Stimulated activated CD8-positive, alpha-beta memory T cell treated with anti-CD3 and anti-CD28 coated beads, Interleukin-4, amount 100 ng/mL, for 24 hours (primary cell): Measurements from ENCODE around the gene SORCS2.

Experiments
- DNase-seq: peaks from one replicate; pipeline ENCODE4 v3.0.0-alpha.2; 2020; ENCODE audit warnings: low read depth

Gene SORCS2

GRCh38 chr4:7326693-7327340 is 134.5 kb downstream of the SORCS2 start:
- DNase-seq = no peak

DNA sequence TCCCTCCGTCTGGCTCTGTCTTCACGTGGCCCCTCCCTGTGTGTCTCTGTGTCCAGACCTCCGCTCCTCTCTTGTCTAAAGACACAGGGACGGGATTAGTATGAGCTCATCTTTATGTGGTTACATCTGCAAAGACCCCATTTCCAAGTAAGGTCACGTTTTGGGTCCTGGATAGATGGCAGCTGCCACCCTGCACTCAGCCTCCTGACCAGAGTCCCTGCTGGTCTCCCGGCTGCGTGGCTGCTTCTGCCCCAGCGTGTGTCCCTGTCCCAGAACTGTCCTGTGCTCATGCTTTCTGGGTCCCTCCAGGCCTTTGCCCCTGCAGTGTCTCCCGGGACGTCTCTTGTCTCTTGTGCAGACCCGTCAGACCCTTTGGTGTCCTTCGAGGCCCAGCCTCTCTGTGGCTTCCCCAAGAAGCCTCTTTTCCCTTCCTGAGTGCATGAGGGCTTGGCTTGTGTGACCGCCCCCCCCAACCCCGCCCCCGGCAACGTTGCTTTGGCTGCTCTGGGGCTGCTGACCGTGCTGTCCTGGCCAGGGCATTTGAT is 135.1 kb downstream of the SORCS2 start:
- no peak for DNase-seq

GRCh38 chr4:7328162-7328912 is 136.0 kb downstream of the SORCS2 start:
- no peak for DNase-seq

DNA sequence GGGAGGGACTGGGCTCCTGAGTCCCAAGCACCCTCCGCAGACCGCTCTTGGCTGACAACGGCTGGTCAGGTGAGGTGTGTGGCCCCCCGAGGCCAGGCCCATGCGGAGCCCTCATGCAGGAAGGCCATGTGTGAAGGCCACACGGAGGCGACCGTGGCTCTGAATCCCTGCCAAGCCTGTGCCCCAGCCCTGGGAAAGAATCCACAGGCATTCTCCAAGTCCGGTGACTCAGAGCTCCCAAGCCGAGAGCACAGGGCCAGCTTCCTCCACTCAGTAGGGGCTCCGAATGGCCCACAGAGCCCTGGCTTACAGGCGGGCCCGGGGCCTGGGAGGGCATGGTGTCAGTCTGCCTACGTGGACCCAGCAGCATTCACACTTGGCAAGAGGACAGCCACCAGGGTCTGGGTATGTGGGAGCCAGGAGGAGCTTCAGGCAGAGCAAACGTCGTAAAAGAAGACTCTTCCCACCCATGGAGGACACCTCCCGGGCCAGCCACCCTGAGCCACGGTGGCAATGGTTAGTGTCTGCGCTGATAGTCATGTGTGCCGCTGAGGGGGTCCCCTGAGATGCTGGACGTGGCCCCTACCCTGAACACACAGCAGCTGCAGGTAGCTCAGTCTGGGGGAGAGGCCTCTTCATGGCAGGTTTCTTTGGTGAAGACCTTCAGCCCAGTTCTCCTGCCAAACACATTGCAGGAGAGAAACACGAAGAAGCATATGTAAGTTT is 136.7 kb downstream of the SORCS2 start:
- no peak for DNase-seq

- no peak for DNase-seq
These were observed 137.8 kb downstream of the SORCS2 start for GRCh38 chr4:7330031-7330596.

DNA sequence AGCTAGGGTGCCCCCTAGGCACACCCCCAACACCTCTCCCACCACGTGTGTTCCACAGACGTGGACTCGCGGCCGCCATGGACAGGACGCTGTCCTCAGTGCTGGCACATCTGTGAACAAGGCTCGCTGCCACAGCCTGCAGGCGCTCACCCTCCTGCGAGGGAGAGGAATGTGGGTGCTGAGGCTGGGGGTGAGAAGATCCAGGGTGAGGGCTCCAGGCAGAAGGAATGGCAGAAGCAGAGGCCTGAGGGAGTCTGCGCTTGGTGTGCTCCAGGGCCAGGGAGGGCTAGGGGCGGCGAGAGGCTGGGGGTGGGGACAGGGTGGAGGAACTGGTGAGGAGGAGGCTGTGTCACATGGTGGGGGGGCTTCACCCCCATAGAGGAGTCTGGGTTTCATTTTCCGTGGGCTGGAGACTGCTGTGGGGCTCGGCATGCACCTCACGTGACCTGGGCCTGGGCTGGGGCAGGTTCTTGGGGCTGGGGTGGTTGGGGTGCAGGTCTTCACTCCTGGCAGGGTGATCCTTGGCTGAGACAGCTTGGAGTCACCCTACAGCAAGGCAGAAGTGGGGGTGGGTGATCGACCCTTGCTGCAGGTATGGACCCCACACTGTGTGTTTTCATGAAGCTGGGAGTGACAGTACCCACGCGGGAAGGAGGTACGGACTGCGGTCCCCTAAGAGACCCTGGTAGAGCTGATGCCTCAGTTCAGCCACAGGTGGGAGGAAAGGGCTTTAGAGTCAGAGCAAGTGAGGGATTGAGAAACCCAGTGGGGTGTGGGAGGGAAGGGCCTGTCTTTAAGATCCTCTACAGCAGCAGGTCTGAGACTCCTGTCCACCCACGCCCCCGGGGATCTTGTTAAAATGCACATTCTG is 138.7 kb downstream of the SORCS2 start:
- DNase-seq = no peak

DNA sequence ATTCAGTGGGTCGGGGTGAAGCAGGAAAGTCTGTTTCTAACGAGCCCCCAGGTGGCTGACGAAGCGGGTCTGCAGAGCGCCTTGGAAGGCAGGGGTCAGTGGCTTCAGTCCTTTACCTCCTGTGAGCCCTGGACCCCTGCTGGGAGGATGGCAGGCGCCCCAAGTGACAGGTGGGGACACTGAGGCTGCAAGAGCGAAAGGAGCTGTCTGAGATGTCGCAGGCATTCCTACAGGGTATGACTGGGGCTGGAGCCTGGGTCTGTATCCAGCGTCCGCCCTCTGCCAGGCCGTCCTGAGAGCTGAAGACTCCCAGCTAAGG is 139.3 kb downstream of the SORCS2 start:
- DNase-seq = no peak

GRCh38 chr4:7332216-7333023 is 140.1 kb downstream of the SORCS2 start:
- DNase-seq = no peak

DNA sequence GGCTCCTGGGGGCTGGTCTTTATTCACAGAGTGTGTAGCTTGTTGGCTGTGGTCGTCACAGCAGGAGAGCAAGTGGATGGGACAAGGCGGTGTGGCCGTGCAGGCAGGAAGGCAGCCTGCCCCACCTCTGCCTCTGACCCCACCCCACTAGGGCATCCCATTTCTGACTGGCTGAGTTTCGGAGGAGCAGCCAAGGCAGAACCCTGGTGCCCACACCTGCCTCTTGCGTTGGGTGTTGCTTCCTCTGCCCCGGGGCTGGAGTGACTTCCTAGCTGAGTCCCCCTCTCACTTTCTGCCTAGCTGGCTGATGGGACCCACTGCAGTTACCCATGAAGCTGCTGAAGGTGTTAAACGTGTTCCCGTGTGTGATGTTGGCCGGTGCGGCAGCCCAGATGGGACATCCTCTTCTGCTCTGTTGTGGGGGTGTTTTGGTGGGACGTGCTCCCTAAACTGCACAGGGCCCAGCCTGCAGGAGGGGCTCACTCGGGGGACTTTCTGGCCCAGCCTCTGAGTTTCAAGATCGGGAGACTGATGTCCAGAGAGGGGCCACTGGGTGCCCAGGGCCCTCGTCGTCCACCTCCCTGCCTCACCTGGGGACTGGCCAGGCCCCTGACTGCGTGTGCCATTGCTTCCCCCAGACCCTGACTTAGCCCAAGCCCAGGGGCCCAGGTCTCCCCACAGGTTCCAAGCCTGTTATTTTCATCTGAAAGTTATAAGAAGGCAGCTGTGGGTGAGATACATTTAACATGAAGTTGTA is 140.9 kb downstream of the SORCS2 start:
- DNase-seq = no peak

GRCh38 chr4:7333801-7334421 is 141.6 kb downstream of the SORCS2 start:
- no peak for DNase-seq

DNA sequence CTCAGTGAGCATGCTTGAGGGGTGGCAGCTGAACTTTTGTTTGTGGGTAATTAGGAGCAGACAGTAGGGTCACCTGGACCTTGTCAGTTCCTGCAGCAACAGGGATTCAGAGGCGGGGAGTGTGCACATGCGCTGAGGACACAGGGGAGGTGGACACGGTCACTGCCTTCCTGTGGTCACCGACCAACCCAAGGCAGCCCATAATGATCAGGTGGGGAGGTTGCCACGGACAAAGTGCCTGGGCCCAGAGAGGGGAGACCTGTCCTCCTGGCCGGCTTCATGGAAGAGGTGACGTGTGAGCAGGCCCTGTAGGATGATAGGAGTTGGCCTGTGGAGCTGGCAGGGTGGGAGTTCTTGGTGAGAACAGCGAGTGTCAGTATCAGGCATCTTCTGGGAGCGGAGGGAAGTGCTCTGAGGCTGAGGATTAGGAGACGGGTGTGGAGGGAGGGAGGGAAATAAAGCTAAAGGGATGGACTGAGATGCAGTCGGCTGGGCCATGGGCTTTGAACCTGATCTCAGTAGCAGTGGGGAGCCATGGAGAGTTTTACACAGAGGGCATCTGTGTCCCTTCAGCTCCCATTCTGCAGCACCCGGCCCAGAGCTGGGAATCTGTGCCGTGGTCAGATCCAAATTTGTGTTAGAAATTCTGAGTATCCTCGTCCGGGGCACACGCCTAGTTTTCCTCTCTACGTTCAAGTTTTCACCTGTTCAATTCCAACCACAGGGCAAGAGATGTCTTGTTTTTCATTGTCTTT is 142.4 kb downstream of the SORCS2 start:
- no peak for DNase-seq

DNA sequence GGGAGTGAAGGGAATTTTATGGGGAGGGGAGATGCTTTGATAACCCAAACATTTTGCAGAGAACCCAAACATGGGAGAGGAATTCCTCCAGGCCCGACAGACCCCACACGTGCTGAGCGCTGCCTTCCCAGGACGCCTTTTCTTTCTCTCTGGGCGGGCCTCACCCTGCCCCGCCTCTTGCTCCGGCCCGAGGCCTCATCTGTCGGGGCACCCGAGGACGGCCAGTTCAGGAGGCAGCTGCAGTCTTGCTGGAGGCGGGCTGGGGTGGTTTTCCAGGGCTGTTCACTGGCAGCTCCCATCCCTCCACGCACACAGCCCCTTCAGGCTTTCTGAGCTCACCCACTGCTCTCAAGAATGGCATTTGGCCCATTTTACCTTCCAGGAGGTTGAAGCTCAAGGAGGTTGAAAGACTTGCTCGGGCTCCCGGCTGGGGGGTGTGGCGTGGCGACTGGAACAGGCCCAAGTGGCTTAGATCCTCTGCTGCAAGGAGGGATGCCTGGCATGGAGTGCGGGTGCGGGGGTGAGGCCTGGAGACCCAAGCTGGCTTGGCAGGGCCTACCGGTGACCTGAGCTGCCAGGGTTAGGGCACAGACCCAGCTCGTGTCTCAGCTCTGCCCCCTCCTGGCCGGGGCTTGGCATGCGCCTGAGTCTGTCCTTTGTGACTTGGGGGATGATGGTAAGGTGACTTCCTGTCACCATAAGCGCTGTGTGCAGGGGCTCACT is 143.2 kb downstream of the SORCS2 start:
- DNase-seq = peak; percentile 38

- no peak for DNase-seq
These were observed 143.8 kb downstream of the SORCS2 start for GRCh38 chr4:7336067-7336569.

DNA sequence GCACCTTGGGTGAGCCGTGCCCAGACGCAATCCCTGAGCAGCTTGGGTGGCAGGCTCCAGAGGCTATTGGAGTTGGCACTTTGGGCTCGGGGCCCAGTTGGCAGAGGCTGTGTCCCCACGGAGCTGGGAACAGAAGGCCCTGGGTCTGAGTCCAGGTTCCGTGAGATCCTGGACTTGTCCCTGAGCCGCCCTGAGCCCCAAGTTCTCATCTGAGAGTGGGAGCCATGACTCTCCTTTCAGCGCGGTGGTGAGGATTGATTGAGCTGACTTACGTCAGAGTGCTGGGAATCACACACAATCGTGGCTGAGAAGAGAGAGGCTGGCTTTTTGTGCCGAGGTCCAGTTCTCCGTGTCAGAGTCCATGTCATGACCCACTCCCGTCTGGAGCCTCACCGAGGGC is 144.4 kb downstream of the SORCS2 start:
- DNase-seq = no peak

GRCh38 chr4:7337196-7338058 is 145.1 kb downstream of the SORCS2 start:
- no peak for DNase-seq

DNA sequence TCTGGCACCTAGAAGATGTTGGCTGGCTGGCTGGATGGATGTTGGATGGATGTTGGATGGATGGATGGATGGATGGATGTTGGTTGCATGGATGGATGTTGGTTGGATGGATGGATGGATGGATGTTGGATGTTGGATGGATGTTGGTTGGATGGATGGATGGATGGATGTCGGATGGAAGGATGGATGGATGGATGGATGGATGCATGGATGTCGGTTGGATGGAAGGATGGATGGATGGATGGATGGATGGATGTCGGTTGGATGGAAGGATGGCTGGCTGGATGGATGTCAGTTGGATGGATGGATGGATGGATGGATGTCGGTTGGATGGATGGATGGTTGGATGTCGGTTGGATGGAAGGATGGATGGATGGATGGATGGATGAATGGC is 145.7 kb downstream of the SORCS2 start:
- DNase-seq = no peak
